HCT116 (cell line): ENCODE results near the gene TNS3. TPM values are rescaled to one million over a fixed set of nuclear protein-coding genes. Genes with fewer than 3 reads are reported as not detected.

Source experiments
- ATAC-seq: fragments of 200-7000 bp; cut with Tn5 transposase; 2 replicates; pipeline ENCODE4 v1.9.1; 2020; ENCODE audit warnings: mild to moderate bottlenecking, moderate library complexity
- BruUV-seq: library from RNA; stranded (reverse); fragments of 400-500 nt; replicated peaks from 2 replicates; lab custom pipeline; 2021; lab: Mats Ljungman, UMichigan
- CTCF ChIA-PET: fragments of 300-600 bp; sonication (Branson Sonifier 250); formaldehyde crosslinking; loops from one replicate; lab custom pipeline; 2021; ENCODE audit warnings: antibody characterized with exemption; lab: Charles Lee
- POLR2A ChIA-PET: fragments of 300-600, 350-600 bp; sonication (Branson Sonifier 250); formaldehyde crosslinking; loops from one replicate; lab custom pipeline; 2021; ENCODE audit warnings: antibody characterized with exemption; lab: Charles Lee
- RAD21 ChIA-PET, 2 experiments: fragments of 300-600 bp; sonication (Branson Sonifier 250); formaldehyde crosslinking; loops; one replicate each; lab custom pipeline; 2023; ENCODE audit warnings: low total read pairs in 2 of 2; ENCODE audit not compliant: uncharacterized antibody in 2 of 2, unreplicated experiment in 2 of 2, low non-redundant PET in 1 of 2; lab: Charles Lee
- DNase-seq: peaks from one replicate; pipeline ENCODE4 v3.0.0-alpha.2; 2010; ENCODE audit warnings: low read depth, low spot score
- H2AFZ ChIP-seq: fragments of 200-600 bp; shearing (Covaris generic), sonication (generic); 2 replicates; pipeline ENCODE4 v1.6.1; 2017; ENCODE audit warnings: low read depth, mixed run types, mixed read lengths, antibody characterized with exemption, low read length; ENCODE audit not compliant: poor library complexity, severe bottlenecking
- H3K27ac ChIP-seq: 2 replicates; pipeline ENCODE4 v1.5.1; 2012; ENCODE audit warnings: low read depth, low read length
- H3K27me3 ChIP-seq: fragments of 200-600 bp; sonication (generic); 2 replicates; pipeline ENCODE4 v1.6.1; 2016; ENCODE audit warnings: mixed run types, low read length, mixed read lengths; ENCODE audit not compliant: insufficient read depth
- H3K36me3 ChIP-seq, 2 experiments: fragments of 200-500 bp in 1 of 2; fragments of 200-600 bp in 1 of 2; sonication (Bioruptor generic) in 1 of 2; sonication (generic) in 1 of 2; 2 replicates each; pipeline versions ENCODE4 v1.5.1 to v1.6.1; 2014 to 2016; ENCODE audit warnings: low read length in 2 of 2, inconsistent platforms in 1 of 2, mixed read lengths in 1 of 2, mixed run types in 1 of 2; ENCODE audit not compliant: insufficient read depth in 2 of 2, control insufficient read depth in 1 of 2
- H3K4me1 ChIP-seq, 2 experiments: fragments of 200-600 bp in 1 of 2; sonication (generic) in 1 of 2; 2 replicates each; pipeline versions ENCODE4 v1.5.1 to v1.6.1; 2012 to 2017; ENCODE audit warnings: low read length in 2 of 2, inconsistent platforms in 1 of 2, mild to moderate bottlenecking in 1 of 2, mixed read lengths in 1 of 2, mixed run types in 1 of 2, moderate library complexity in 1 of 2; ENCODE audit not compliant: insufficient read depth in 2 of 2, control insufficient read depth in 1 of 2
- H3K4me2 ChIP-seq: fragments of 200-600 bp; sonication (generic); 2 replicates; pipeline ENCODE4 v1.6.1; 2017; ENCODE audit warnings: mixed run types, low read length, mixed read lengths
- H3K4me3 ChIP-seq, 2 experiments: fragments of 200-600 bp in 1 of 2; sonication (generic) in 1 of 2; replicated peaks in 1 of 2; 2 replicates each; pipeline ENCODE4 v1.5.1; 2011 to 2016; ENCODE audit warnings: low read length in 2 of 2, control low read depth in 1 of 2, low read depth in 1 of 2, mild to moderate bottlenecking in 1 of 2, mixed read lengths in 1 of 2, mixed run types in 1 of 2
- H3K79me2 ChIP-seq: fragments of 200-600 bp; sonication (generic); 2 replicates; pipeline ENCODE4 v1.6.1; 2017; ENCODE audit warnings: mild to moderate bottlenecking, mixed run types, low read length, moderate library complexity, mixed read lengths; ENCODE audit not compliant: insufficient read depth
- H3K9ac ChIP-seq: fragments of 200-600 bp; sonication (generic); 2 replicates; pipeline ENCODE4 v1.6.1; 2016; ENCODE audit warnings: low read length, mixed read lengths
- H3K9me2 ChIP-seq: fragments of 200-600 bp; sonication (generic), shearing (Covaris generic); 2 replicates; pipeline ENCODE4 v1.6.1; 2017; ENCODE audit warnings: mixed run types, mild to moderate bottlenecking, moderate library complexity; ENCODE audit not compliant: insufficient read depth
- H3K9me3 ChIP-seq, 2 experiments: fragments of 200-500 bp in 1 of 2; fragments of 200-600 bp in 1 of 2; sonication (Bioruptor generic) in 1 of 2; sonication (generic) in 1 of 2; 2 replicates each; pipeline ENCODE4 v1.6.1; 2014 to 2017; ENCODE audit warnings: low read length in 2 of 2, mixed read lengths in 2 of 2, inconsistent platforms in 1 of 2, low read depth in 1 of 2, mild to moderate bottlenecking in 1 of 2, mixed run types in 1 of 2, moderate library complexity in 1 of 2; ENCODE audit not compliant: control insufficient read depth in 1 of 2, insufficient read depth in 1 of 2
- H4K20me1 ChIP-seq: fragments of 200-600 bp; sonication (generic), shearing (Covaris generic); 2 replicates; pipeline ENCODE4 v1.6.1; 2017; ENCODE audit warnings: mixed run types, mild to moderate bottlenecking, moderate library complexity; ENCODE audit not compliant: insufficient read depth
- CEBPB ChIP-seq: IDR thresholded peaks from 2 replicates; pipeline ENCODE4 v1.6.1; 2012; ENCODE audit warnings: low read depth
- CTCF ChIP-seq, 3 experiments: fragments of 200-600 bp in 1 of 3; sonication (generic) in 1 of 3; IDR thresholded peaks in 2 of 3; conservative IDR thresholded peaks in 1 of 3; 2 replicates each; pipeline ENCODE4 v1.5.1; 2012 to 2017; ENCODE audit warnings: low read depth in 2 of 3, low read length in 2 of 3, antibody characterized with exemption in 1 of 3, borderline replicate concordance in 1 of 3, control low read depth in 1 of 3, mild to moderate bottlenecking in 1 of 3, mixed read lengths in 1 of 3, mixed run types in 1 of 3, moderate library complexity in 1 of 3; ENCODE audit not compliant: insufficient read depth in 1 of 3
- ELF1 ChIP-seq: IDR thresholded peaks from 2 replicates; pipeline ENCODE4 v1.6.1; 2012; ENCODE audit warnings: low read depth, borderline replicate concordance
- EZH2 ChIP-seq: fragments of 200-600 bp; sonication (generic); IDR thresholded peaks from 2 replicates; pipeline ENCODE4 v1.6.1; 2017; ENCODE audit warnings: antibody characterized with exemption, mixed run types
- FOSL1 ChIP-seq: IDR thresholded peaks from 2 replicates; pipeline ENCODE4 v1.6.1; 2012; ENCODE audit warnings: low read depth
- JUND ChIP-seq: IDR thresholded peaks from 2 replicates; pipeline ENCODE4 v1.6.1; 2012
- MAX ChIP-seq: IDR thresholded peaks from 2 replicates; pipeline ENCODE4 v1.6.1; 2012
- RAD21 ChIP-seq: IDR thresholded peaks from 2 replicates; pipeline ENCODE4 v1.6.1; 2012; ENCODE audit warnings: low read depth, mild to moderate bottlenecking
- TCF7L2 ChIP-seq: IDR thresholded peaks from 2 replicates; pipeline ENCODE4 v1.7.0; 2011; ENCODE audit warnings: borderline replicate concordance, inconsistent platforms; ENCODE audit not compliant: insufficient read depth, insufficient read length; ENCODE audit errors: extremely low read depth
- YY1 ChIP-seq: IDR thresholded peaks from 2 replicates; pipeline ENCODE4 v1.6.1; 2011; ENCODE audit warnings: low read length, low read depth, moderate library complexity, mild to moderate bottlenecking; ENCODE audit not compliant: insufficient replicate concordance; ENCODE audit errors: extremely low read depth
- ZFX ChIP-seq: fragments of 450-650 bp; IDR thresholded peaks from 2 replicates; pipeline ENCODE4 v1.6.1; 2017
- intact Hi-C: fragments of 100-400 bp; cut with micrococcal nuclease; formaldehyde crosslinking; loops from 2 replicates; pipeline ENCODE4 v1.10.0; 2022
- total RNA-seq: library from RNA; stranded (reverse); gene quantifications from one replicate; pipeline ENCODE4 v1.2.1, GENCODE V29; 2021; ENCODE audit not compliant: unreplicated experiment

TNS3 gene
- total RNA-seq, 1 experiment from 2014 or later = 9.1 TPM

- no peaks in the 10 kb centered on the region for H3K27me3 ChIP-seq
- peaks cover 0 to 11% of the 10 kb centered on the region in 2 experiments; a peak in 3 of 4 replicates for H3K4me1 ChIP-seq
- no peaks in the 10 kb centered on the region for H3K79me2 ChIP-seq
- RAD21 ChIA-PET = no interaction called here
- TF ChIP-seq RAD21 (no peak), TCF7L2 (no peak), MAX (no peak), CTCF (IDR thresholded peaks at IDR 0.05 in 2 of 3, conservative IDR thresholded peaks at IDR 0.05 in 1 of 3; ENCODE audit: borderline replicate concordance in 1 of 3, insufficient read depth in 1 of 3, low read depth in 2 of 3, low read length in 2 of 3) (no peak), FOSL1 (no peak), ZFX (no peak), CEBPB (no peak), ELF1 (no peak), JUND (no peak), YY1 (no peak), EZH2 (no peak)
- no peak overlapping the region for H3K4me3 ChIP-seq
- POLR2A ChIA-PET = no interaction called here
- no peak overlapping the region for H3K9ac ChIP-seq
- H3K9me3 ChIP-seq = no peaks in the 10 kb centered on the region
- H3K36me3 ChIP-seq = no peaks in the 10 kb centered on the region
- BruUV-seq = no TSS peak
- DNase-seq = no peak
- H3K27ac ChIP-seq = no peak overlapping the region
- no peaks in the 10 kb centered on the region for H3K9me2 ChIP-seq
- CTCF ChIA-PET = no interaction called here
- no peak for ATAC-seq
- no peaks in the 10 kb centered on the region for H4K20me1 ChIP-seq
- no peak overlapping the region for H2AFZ ChIP-seq
- intact Hi-C loops = no loop called here
- H3K4me2 ChIP-seq = no peak overlapping the region
These were observed 131.9 kb downstream of the TNS3 start for GRCh38 chr7:47449810-47450590.
